Left renal cortex interstitium (tissue), 4 donors: ENCODE data around the gene PYGB. TPM values are rescaled to one million over a fixed set of nuclear protein-coding genes. Genes with fewer than 3 reads are reported as not detected.

Experiments
- DNase-seq, 4 donors: peaks; one replicate each; pipeline ENCODE4 v3.0.0-alpha.2; 2013; ENCODE audit warnings: low read depth in 4 of 4, low spot score in 2 of 4, missing footprints in 1 of 4
- polyA plus RNA-seq, 4 donors: library from polyadenylated mRNA; unstranded; fragments of 120-200 nt; gene quantifications; one replicate each; pipeline ENCODE4 v1.2.1, GENCODE V29; 2013; ENCODE audit not compliant: insufficient read length in 4 of 4

PYGB gene
- polyA plus RNA-seq: 10 to 100 TPM; 43.3 to 54.2 (median 49.5) TPM

DNA sequence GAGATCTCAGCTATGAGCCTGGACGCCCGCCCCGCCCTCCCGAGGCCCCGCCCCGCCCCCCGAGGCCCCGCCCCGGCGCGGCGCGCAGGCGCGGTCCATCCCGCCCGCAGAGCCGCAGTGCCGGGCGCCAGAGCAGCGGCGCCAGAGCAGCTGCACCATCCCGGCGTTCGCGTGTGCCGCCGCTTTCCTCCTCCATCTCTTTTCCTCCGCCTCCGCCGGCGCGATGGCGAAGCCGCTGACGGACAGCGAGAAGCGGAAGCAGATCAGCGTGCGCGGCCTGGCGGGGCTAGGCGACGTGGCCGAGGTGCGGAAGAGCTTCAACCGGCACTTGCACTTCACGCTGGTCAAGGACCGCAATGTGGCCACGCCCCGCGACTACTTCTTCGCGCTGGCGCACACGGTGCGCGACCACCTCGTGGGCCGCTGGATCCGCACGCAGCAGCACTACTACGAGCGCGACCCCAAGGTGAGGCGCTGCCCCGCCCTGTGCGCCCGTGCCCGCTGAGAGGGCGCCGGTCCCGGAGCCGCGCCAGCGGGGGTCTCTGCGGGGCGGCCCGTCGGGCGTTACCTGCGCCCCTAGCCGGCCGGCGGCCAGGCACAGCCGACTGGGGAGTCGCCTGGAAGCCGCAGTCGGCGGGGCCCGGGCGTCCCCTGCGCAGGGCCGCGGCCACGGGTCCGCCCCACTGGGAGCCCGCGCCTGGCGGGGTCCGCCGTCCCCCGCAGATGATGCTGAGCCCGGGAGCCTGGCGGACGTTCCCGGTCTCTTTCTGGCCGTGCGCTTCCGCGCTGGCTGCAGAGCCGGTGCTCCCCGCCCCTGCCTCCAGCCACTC is at the start of gene PYGB:
Gene PYGB (plus strand): TSS at position 130 of the 830 bp plus-strand sequence. CDS start 94 bp downstream, at position 224.
- DNase-seq: peak; percentile 55 to 68 (median 60)

DNA sequence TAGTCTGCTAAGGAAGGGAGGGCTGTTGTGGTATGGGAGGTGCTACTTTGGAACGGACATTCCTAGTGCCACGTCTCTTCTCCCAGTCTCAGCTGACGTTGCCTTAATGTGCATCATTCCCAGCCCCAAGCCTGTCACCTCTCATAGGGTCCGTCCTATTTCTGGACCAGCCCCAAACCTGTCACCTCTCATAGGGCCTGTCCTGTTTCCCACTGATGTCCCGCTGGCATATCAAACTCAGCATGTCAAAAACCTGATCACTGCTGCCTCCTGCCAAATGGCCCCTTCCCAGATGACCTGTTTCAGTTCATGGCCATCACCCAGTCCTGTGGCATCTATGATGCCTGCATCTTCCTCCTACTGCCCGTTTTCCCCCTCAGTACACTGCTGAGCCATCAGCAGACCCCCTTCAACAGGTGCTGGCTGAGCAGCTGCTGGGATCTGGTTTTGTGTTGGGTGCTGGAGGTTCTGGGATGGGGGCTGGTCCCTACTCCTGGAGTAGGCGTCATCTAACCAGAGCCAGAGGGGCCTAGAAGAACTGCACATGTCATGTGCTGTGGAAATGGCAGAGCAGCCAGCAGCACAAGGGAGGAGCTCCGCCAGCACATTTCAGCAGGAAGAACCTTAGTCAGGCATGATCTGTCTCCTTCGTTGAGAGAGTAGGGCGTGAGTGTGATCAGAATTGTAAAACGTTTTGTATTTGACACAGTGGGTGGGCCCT is 49.1 kb upstream of the PYGB start:
- no peak for DNase-seq

DNA sequence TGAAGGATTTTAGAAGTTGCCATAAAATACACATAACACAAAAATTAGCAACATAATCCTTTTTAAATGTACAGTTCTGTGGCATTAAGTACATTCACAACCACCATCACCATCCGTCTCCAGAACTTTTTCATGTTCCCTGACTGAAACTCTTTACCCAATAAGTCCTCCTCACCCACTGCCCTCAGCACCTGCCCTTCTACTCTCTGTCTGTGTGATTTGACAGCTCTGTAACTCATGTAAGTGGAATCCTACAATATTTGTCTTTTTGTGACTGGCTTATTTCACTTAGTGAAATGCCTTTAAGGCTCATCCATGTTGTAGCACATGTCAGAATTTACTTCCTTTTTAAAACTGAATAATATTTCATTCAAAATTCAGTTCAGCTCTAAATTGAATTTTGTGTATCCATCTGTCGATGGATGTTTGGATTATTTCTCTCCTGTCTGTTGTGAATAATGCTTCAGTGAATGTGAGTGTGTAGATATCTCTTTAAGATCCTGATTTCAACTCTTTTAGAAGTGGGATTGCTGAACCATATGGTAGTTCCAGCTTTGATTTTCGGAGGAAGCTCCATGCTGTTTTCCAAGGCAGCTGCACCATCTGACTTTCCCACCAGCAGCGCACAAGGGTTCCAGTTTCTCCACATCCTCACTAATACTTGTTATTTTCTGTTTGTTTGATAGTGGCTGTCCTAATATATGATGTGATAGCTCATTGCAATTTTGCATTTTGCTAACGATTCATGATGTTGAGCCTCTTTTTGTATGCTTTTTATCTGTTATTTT is 48.2 kb upstream of the PYGB start:
- DNase-seq: no peak

DNA sequence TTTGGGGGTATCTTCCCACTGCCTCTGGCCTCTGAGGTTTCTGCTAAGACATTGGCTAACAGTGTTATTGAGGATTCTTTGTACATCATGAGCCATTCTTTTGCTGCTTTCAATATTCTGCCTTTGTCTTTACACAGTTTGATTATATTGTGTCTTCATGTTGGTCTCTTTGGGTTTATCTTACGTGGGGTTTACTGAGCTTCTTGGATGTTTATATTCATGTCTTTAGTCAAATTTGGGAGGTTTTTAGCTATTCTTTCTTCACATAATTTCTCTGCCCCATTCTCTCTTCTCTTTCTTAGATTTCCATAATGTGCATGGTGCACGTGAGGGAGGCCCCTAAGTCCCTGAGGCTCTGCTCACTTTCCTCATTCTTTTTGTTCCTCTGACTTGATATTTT is 44.8 kb upstream of the PYGB start:
- DNase-seq: no peak

DNA sequence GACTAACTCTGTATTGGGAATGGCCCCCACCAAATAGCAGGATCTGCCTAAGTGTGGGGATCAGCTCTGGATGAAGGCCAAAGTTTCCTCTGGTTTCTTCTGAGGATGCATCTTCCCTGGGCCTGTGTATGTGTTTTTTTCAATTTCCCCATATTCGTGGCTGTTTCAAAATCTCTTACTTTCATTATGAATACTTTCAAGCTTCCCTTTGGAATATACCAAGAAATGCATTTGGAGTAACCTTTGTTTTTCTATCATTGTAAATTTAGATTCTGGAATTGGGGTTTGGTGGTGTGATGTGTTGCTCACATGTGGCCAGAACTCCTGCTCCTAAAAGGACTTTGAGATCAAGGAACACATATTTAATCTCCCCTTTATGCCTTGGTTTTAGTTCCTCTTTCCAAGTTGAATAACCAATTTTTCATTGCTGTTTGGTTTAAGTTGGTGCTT is 44.0 kb upstream of the PYGB start:
- no peak for DNase-seq

DNA sequence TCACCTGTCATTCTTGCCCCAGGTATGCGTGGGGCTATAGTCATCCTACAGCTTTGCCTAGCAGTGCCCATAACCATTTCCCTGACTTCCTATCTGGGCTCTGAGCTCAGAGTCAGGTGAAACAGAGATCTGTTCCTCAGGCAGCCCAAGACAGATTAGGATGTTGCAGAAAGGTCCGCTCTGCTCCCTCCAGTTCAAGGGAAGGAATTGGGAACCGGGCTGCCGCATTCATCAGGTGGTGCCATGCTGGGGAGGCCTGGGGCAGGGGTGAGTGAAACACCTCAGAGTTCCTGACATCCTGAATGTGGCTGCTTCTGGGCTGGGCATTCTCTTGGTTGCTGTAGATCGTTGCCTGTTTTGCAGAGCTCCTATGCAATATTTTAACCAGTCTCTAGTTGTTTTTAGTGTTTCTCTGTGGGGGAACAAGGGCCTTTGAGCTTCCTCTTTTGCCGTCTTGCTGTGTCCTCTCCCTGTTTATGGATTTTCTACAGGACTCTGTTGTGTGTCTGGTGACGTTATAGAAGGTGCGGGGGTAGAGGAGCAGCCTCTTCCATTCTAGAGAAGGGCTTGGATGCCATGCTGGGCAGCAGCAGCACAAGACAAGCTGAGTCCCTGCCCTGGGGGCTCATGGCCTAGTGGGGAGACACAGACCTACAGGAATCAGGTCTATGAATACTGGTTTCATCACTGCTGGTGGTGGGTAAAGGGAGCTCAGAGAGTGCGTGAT is 43.2 kb upstream of the PYGB start:
- DNase-seq: no peak

DNA sequence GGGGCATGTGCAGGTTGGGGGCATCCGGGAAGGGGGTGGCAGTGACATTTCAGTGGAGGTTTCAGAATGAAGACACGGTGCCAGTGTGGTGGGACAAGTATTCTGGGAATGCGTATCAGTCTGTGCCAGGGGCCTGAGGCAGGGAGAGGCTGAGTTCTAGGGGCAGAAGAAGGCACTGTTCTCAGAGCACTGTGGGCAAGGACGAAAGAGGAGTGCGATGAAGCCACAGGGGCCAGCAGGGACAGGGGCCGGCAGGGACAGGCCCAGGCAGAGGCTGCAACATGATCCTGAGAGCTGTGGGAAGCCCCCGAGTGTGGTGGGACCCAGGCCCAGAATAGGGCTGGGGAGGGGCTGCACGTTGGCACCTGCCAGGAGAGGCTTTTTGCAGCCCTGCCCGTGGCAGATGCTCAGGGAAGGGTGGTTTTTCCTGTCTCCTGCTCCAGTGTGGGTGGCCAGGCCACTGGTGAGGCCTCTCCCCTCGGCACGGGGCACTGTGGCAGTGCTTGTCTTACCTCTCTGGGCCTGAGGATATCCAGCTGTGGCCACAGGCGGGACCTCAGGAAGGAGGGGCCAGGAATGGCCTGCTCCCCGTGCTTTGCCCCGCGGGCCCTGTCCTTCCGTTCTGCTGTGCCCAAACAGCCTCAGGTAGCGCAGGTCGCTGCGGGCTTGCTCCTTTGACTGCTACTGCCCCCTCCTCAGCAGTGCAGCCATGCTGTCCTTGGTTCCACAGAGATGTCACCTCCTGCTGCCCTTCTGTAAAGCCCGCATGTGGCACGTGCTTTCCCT is 42.4 kb upstream of the PYGB start:
- no peak for DNase-seq

DNA sequence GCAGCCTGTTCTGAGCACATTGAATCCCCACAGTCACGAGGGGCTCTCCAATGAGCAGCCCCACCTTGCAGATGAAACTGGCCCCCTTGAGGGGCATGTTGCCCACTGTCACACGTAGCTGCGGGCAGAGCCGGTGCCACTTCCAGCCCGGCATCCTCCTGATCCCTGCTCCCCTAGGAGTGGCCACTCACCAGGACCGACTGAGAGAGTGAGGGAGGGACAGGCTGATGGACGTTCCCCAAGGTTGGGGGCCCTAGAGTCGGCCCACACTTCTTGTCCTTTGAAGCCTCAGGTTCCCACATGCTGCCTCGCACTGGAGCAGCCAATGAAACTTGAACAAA is 41.9 kb upstream of the PYGB start:
- DNase-seq: no peak

DNA sequence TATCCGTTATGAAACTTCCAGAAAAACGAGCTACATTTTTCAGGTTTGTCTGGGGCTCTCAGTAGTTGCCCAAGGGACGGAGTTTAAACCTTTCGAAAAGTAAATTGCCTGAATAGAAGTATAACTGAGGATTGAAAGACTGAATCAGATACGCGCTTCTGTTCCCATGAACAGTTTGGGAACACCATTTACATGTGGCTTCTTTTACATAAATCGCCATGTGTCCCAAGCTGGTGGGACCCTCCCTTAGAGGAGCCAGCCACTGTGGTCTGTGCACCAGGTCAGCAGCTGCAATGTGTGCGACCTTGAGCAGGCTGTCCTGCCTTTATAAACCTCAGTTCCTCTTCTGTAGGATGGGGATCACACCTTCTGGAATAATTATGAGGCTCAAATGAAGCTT is 41.3 kb upstream of the PYGB start:
- DNase-seq: no peak

DNA sequence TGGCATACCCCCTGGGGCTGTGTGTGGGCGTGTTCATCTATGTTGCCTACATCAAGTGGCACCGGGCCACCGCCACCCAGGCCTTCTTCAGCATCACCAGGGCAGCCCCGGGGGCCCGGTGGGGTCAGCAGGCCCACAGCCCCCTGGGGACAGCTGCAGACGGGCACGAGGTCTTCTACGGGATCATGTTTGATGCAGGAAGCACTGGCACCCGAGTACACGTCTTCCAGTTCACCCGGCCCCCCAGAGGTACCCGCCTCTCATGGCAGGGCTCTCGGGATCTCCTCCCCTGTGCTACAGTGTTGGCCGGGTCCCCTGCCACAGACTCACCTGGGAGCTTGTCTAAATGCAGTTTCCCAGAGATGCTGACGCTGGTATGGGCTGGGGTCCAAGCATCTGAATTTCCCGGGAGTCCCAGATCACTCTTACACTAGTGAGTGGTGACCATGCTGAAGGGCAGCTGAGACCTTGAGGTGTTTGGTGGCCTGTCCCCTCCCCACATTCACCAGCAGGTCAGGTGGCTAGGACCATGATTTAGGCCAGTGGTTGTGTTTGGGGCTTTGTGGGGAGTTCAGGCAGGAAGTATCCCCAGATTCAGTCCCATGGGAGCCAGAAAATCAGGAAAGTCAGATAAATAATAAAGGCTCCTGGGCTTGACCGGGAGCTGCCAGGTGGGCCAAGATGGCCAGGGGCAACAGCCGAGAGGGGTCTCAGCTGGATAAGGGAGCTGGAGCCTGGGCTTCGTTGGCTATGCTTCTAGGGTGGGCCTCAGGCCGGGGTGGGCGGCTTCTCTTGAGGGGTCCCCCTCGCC is 40.5 kb upstream of the PYGB start:
- DNase-seq: no peak

DNA sequence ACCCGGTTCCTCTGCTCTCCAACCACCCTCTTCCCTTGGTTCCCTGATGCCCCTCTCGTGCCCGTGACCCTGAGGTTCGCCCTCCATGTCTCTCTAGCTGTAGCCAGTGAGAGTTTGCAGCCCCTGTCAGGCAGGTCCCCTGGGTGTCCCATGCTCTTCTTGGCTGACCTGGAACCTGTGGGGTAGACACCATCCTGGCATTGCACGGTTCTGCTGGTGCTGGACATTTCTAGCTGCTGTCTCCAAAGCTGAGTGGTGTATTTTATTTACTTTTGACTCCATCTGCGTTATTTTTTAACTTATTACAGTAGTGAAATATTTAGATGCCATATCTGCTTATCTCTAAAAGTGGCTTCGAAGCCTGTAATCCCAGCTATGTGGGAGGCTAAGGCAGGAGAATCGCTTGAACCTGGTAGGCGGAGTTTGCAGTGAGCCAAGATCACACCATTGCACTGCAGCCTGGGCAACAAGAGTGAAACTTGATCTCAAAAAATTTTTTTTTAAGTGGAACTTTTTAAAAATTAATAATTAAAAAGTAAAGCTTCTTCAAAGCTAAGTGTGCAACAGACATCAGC is 39.8 kb upstream of the PYGB start:
- DNase-seq: no peak

DNA sequence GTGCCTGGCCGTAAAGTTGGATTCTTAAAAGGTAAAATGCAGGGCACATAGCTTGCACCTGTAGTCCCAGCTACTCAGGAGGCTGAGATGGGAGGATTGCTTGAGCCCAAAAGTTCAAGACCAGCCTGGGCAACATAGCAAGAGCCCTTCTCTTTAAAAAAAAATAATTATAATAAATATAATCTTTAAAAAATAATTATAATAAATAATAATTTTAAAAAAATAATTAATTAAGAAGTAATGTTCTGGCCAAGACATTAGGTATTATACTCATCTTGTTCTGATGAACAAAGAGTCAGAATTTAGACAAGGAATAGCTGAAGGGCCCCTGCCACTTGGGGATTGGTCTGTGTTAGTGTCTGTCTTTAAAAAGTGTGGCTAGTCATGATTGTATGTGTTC is 38.5 kb upstream of the PYGB start:
- DNase-seq: no peak

DNA sequence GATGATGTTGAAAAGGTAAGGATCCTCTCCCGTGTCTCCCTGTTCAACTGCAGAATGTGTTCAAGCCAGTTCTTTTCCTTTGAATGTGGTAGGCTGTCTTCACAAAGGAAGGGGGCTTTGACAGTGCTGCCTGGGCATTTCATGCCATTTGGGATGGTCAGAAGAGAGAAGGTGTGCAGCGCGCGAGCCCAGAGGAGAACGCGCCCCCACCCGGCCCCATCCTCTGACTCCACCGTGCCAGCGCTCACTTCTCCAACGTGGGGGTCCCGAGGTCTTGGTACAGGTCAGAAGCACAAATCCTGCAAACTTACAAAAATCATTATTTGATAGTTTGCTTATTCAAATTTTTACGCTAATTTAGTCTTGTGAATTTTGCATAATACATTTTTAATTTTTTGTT is 38.0 kb upstream of the PYGB start:
- no peak for DNase-seq

DNA sequence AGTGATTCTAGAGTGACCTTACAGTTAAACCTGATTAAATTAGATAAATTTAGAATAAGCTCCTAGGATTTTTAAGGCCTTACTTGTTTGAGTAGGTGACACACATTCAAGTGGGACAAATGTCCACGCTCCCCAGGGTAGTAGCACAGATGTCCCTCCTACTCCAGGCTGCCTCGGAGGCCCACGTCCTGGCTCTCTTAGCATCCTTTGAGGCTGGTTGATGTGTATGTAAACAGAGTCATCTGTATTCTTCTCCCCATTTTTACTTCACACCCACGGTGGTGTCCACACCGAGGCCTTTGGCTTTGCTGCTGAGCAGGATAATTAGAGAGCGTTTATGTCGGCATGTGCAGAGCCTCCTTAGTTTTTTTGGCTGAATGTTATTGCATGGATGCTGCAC is 36.6 kb upstream of the PYGB start:
- no peak for DNase-seq

DNA sequence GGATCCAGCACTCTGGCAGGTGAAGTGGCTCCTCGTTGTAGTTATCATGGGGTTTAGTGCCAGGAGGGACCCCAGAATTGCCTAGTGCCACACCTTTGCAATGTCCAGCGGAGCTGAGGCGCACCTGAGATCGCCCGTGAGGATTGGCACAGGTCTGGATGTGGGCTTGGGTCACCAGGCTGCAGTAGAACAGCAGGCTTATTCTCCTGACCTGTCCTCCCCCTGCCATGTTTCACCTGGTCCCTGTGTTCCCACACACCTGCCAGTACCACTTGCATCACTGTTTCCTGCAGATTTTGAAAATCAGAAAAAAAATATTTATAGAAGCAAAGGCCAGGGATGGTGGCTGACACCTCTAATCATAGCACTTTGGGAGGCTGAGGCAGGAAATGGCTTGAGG is 35.6 kb upstream of the PYGB start:
- no peak for DNase-seq

DNA sequence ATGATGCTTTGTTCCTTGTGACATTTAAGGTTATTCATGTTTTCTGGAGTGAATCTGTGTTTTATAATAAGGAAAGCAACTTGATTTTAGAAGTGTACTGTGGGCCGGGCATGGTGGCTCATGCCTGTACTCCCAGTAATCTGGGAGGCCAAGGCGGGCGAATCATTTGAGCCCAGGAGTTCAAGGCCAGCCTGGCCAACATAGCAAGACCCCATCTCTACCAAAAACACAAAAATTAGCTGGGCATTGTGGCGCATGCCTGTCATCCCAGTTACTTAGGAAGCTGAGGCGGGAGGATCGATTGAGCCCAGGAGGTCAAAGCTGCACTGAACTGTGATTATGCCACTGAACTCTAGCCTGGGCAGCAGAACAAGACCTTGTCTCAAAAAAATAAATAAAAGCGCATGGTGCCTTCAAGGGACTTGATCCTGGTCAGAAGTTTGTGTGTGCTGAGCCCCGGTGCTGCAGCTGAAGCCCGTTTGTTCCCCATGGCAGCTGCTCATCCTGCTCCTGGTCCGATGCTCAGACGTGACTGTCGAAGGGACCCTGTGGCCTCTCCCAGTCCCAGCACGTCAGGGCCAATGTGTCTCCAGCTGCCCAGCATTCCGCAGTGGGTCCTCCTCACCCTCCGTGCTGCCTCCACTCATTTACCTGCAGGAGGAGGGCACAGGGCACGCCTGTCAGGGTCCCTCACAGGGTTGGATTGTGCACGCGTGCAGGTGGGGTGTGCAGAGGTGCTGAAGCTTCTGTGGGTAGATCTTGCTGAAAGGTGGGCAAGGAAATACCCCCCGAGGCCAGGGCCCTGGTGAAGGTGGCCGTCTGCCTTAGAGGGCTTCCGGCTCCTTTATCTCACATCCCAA is 34.1 kb upstream of the PYGB start:
- DNase-seq: no peak

DNA sequence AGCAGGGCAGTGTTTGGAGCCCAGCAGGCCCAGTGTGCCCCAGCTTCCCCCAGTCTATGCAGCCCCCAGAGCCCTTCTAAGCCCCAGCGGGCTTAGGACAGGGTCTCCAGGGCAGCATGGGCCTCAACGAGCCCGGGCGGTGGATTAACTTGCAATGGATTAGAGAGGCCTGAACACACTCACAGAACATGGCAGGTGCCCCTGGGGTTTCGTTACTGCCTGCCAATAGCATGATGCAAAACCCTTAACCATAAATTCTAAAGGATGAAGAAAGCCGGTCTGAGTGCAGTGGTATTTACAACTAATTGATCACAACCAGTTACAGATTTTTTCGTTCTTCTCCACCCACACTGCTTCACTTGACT is 33.5 kb upstream of the PYGB start:
- DNase-seq: no peak

DNA sequence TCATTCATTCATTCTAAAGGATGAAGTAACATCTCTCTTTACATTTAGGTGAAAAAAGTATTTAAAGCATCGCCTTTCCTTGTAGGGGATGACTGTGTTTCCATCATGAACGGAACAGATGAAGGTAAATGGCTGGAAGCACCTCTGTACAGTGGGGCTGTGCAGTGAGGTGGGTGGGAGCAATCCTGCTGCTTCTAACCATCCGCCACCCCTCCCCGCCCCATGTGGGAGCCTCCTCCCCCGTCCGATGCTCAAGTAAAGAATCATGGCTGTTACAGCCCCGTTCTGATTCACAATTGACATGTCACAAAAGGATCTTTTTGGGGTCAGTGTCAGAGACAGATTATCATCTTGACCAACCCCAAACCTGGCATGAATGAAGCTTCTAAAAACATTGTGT is 33.1 kb upstream of the PYGB start:
- no peak for DNase-seq
